ENCODE measurements around the gene CERS6. TPM values are rescaled to one million over a fixed set of nuclear protein-coding genes. Genes with fewer than 3 reads are reported as not detected.

CERS6 gene
- total and polyA plus RNA-seq, 2 donors from 2014 or later: 9.4 to 18.8 TPM

- Histone ChIP-seq H3K27ac (ENCODE audit: low read depth in 2 of 2, low read length in 2 of 2) (no peak overlapping the region), H3K9me3 (ENCODE audit: control insufficient read depth in 2 of 3, insufficient read depth in 1 of 3, low read length in 3 of 3) (no peaks in the 10 kb centered on the region), H3K9ac (ENCODE audit: low read length in 3 of 3) (no peak overlapping the region), H3K4me3 (ENCODE audit: low read length in 3 of 3) (no peak overlapping the region), H3K27me3 (ENCODE audit: control insufficient read depth, insufficient read depth, low read length) (no peaks in the 10 kb centered on the region), H3K4me1 (ENCODE audit: control insufficient read depth in 2 of 3, insufficient read depth in 2 of 3, low read depth in 1 of 3, low read length in 3 of 3) (no peaks in the 10 kb centered on the region), H3K36me3 (ENCODE audit: control insufficient read depth in 2 of 3, insufficient read depth in 3 of 3, low read length in 3 of 3) (no peaks in the 10 kb centered on the region)
- DNase-seq: no peak
- TF ChIP-seq, protein P1, sequence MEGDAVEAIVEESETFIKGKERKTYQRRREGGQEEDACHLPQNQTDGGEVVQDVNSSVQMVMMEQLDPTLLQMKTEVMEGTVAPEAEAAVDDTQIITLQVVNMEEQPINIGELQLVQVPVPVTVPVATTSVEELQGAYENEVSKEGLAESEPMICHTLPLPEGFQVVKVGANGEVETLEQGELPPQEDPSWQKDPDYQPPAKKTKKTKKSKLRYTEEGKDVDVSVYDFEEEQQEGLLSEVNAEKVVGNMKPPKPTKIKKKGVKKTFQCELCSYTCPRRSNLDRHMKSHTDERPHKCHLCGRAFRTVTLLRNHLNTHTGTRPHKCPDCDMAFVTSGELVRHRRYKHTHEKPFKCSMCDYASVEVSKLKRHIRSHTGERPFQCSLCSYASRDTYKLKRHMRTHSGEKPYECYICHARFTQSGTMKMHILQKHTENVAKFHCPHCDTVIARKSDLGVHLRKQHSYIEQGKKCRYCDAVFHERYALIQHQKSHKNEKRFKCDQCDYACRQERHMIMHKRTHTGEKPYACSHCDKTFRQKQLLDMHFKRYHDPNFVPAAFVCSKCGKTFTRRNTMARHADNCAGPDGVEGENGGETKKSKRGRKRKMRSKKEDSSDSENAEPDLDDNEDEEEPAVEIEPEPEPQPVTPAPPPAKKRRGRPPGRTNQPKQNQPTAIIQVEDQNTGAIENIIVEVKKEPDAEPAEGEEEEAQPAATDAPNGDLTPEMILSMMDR (IDR thresholded peaks at IDR 0.05; ENCODE audit: borderline replicate concordance, extremely low read depth, insufficient read depth): no peak
- FAIRE-seq: no peak
- intact Hi-C loops (cut with DNase I): no loop called here
These were observed 103.1 kb downstream of the CERS6 start for GRCh38 chr2:168559187-168559586.

DNA sequence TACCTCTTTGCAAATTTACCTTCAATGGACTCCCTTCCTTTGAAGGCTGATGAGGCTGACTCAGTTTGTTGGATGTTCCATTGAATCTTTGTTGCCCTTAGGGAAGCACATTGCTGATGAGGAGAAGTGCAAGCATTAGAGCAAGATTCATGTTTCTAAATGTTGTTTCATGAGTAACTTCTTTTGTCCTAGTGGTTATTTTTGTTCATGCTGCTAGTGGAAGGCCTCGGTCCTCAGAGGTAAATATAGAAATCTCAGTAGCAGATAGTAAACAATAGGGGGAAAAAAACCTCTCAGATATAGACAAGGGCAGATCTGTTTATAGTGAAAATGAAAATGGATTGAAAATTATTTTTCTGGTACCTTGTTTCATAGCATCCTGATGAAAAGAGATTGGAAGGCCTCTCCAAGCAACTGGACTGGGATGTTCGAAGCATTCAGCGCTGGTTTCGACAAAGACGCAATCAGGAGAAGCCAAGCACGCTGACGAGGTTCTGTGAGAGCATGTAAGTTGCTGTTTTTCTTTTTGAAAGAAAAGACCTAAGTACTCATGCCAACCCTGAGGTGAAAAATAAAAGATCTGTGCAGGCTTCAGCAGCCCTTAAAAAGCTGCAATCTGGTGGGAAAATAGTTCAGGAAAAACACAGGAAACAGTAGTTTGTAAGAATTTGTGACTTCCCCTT, 104.9 kb downstream of the CERS6 start:
- H3K27ac ChIP-seq (ENCODE audit: low read depth in 2 of 2, low read length in 2 of 2): no peak overlapping the region
- TF ChIP-seq, protein P1 (IDR thresholded peaks at IDR 0.05; ENCODE audit: borderline replicate concordance, extremely low read depth, insufficient read depth): no peak
- H3K36me3 ChIP-seq (ENCODE audit: control insufficient read depth in 2 of 3, insufficient read depth in 3 of 3, low read length in 3 of 3): no peaks in the 10 kb centered on the region
- H3K4me1 ChIP-seq (ENCODE audit: control insufficient read depth in 2 of 3, insufficient read depth in 2 of 3, low read depth in 1 of 3, low read length in 3 of 3): no peaks in the 10 kb centered on the region
- DNase-seq (no peak), FAIRE-seq (no peak)
- H3K9me3 ChIP-seq (ENCODE audit: control insufficient read depth in 2 of 3, insufficient read depth in 1 of 3, low read length in 3 of 3): no peaks in the 10 kb centered on the region
- H3K9ac ChIP-seq (ENCODE audit: low read length in 3 of 3): no peak overlapping the region
- intact Hi-C loops (cut with DNase I): no loop called here
- no peaks in the 10 kb centered on the region for H3K27me3 ChIP-seq (ENCODE audit: control insufficient read depth, insufficient read depth, low read length)
- H3K4me3 ChIP-seq (ENCODE audit: low read length in 3 of 3): no peak overlapping the region

- TF ChIP-seq, protein P1 (IDR thresholded peaks at IDR 0.05; ENCODE audit: borderline replicate concordance, extremely low read depth, insufficient read depth): no peak
- Histone ChIP-seq H3K4me1 (ENCODE audit: control insufficient read depth in 2 of 3, insufficient read depth in 2 of 3, low read depth in 1 of 3, low read length in 3 of 3) (no peaks in the 10 kb centered on the region), H3K9ac (ENCODE audit: low read length in 3 of 3) (no peak overlapping the region), H3K4me3 (ENCODE audit: low read length in 3 of 3) (no peak overlapping the region), H3K36me3 (ENCODE audit: control insufficient read depth in 2 of 3, insufficient read depth in 3 of 3, low read length in 3 of 3) (no peaks in the 10 kb centered on the region), H3K9me3 (ENCODE audit: control insufficient read depth in 2 of 3, insufficient read depth in 1 of 3, low read length in 3 of 3) (no peaks in the 10 kb centered on the region), H3K27me3 (ENCODE audit: control insufficient read depth, insufficient read depth, low read length) (no peaks in the 10 kb centered on the region), H3K27ac (ENCODE audit: low read depth in 2 of 2, low read length in 2 of 2) (no peak overlapping the region)
- intact Hi-C loops (cut with DNase I): no loop called here
- FAIRE-seq (no peak), DNase-seq (no peak)
These were observed 105.9 kb downstream of the CERS6 start for GRCh38 chr2:168561991-168562390.

DNA sequence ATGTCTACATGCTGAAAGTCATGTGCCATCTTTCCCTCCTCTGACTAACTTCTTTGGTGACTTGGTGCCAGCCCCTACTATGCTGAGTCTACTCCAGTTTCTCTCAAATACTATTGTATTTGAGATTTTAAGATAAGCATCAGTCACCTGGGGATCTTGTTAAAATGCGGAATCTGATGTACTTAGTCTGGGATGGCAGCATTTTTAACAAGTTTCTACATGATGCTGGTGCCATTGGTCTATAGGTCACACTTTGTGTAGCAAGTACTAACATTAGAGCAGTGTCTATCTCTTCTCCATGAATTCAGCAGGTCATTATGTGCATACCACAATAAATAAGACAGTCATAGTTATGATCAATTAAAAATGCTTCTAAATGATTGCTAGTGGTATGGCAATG, 106.9 kb downstream of the CERS6 start:
- no peak overlapping the region for H3K27ac ChIP-seq (ENCODE audit: low read depth in 2 of 2, low read length in 2 of 2)
- no peaks in the 10 kb centered on the region for H3K27me3 ChIP-seq (ENCODE audit: control insufficient read depth, insufficient read depth, low read length)
- no peaks in the 10 kb centered on the region for H3K9me3 ChIP-seq (ENCODE audit: control insufficient read depth in 2 of 3, insufficient read depth in 1 of 3, low read length in 3 of 3)
- H3K4me1 ChIP-seq (ENCODE audit: control insufficient read depth in 2 of 3, insufficient read depth in 2 of 3, low read depth in 1 of 3, low read length in 3 of 3): no peaks in the 10 kb centered on the region
- no peak overlapping the region for H3K4me3 ChIP-seq (ENCODE audit: low read length in 3 of 3)
- H3K9ac ChIP-seq (ENCODE audit: low read length in 3 of 3): no peak overlapping the region
- intact Hi-C loops (cut with DNase I): no loop called here
- TF ChIP-seq, protein P1 (IDR thresholded peaks at IDR 0.05; ENCODE audit: borderline replicate concordance, extremely low read depth, insufficient read depth): no peak
- FAIRE-seq (no peak), DNase-seq (no peak)
- no peaks in the 10 kb centered on the region for H3K36me3 ChIP-seq (ENCODE audit: control insufficient read depth in 2 of 3, insufficient read depth in 3 of 3, low read length in 3 of 3)

All from kidney (tissue), 14 donors.